ENCODE data around the gene PDP2. TPM values are rescaled to one million over a fixed set of nuclear protein-coding genes. Genes with fewer than 3 reads are reported as not detected.

PDP2 gene
- total and polyA plus RNA-seq, 10 of the 15 experiments (the other 5 are each of a cell fraction or from before 2014, with no cell fraction given): 1.9 to 31.1 (median 6.2) TPM

- TF ChIP-seq ZNF207 (IDR thresholded peaks at IDR 0.05; ENCODE audit: borderline replicate concordance) (no peak), SRF (IDR thresholded peaks at IDR 0.05; ENCODE audit: low read depth in 2 of 2, low read length in 2 of 2) (no peak)
Measured at GRCh38 chr16:66940236-66940635, 59.9 kb downstream of the PDP2 start (continued).

Other genes with a start within 250 kb of the PDP2 start
Only the 7 nearest of the 13 such genes appear.
- 0.60 TPM in 1 of 2 replicates, not detected in the other for gene TERB1, start 78.9 kb upstream of the PDP2 start, total RNA-seq (2014; rRNA removed)
- gene TERB1, start 78.9 kb upstream of the PDP2 start, total RNA-seq (2014; rRNA removed; fragmentation: Illumina TruSeq; extraction: Trizol): not detected in 2 replicates
- 0.10 TPM in 1 of 2 replicates, not detected in the other for gene TERB1, start 78.9 kb upstream of the PDP2 start, total RNA-seq (2021)
- 0.09 TPM in 1 of 2 replicates, not detected in the other for gene TERB1, start 78.9 kb upstream of the PDP2 start, polyA plus RNA-seq (2011; rRNA removed)
- 0.03 TPM in 1 of 2 replicates, not detected in the other for gene TERB1, start 78.9 kb upstream of the PDP2 start, polyA plus RNA-seq (2014; fragmentation: Illumina TruSeq; extraction: Trizol)
- not detected for gene TERB1, start 78.9 kb upstream of the PDP2 start, polyA plus RNA-seq (2014; fragmentation: Nextera tagmentation; extraction: Ambion mirVana)
- 0.06 TPM in 1 of 2 replicates, not detected in the other for gene TERB1, start 78.9 kb upstream of the PDP2 start, polyA plus RNA-seq (2014; rRNA removed)
- gene TERB1, start 78.9 kb upstream of the PDP2 start, polyA plus RNA-seq (2016; fragmentation: Nextera tagmentation; extraction: Ambion mirVana): not detected
- gene NAE1, start 49.5 kb upstream of the PDP2 start, total RNA-seq (2014; rRNA removed): 66.6 and 84.8 TPM in 2 replicates
- 72.9 and 81.4 TPM in 2 replicates for gene NAE1, start 49.5 kb upstream of the PDP2 start, total RNA-seq (2014; rRNA removed; fragmentation: Illumina TruSeq; extraction: Trizol)
- 58.7 and 65.3 TPM in 2 replicates for gene NAE1, start 49.5 kb upstream of the PDP2 start, total RNA-seq (2021)
- 80.9 and 136 TPM in 2 replicates for gene NAE1, start 49.5 kb upstream of the PDP2 start, polyA plus RNA-seq (2011; rRNA removed)
- gene NAE1, start 49.5 kb upstream of the PDP2 start, polyA plus RNA-seq (2014; fragmentation: Illumina TruSeq; extraction: Trizol): 71.2 and 84.0 TPM in 2 replicates
- 100 to 1,000 TPM in 1 of 2 experiments, 10 to 100 TPM in 1; 76.6 to 101 TPM for gene NAE1, start 49.5 kb upstream of the PDP2 start, polyA plus RNA-seq (2014; fragmentation: Nextera tagmentation; extraction: Ambion mirVana)
- gene NAE1, start 49.5 kb upstream of the PDP2 start, polyA plus RNA-seq (2014; rRNA removed): 59.6 and 70.4 TPM in 2 replicates
- gene NAE1, start 49.5 kb upstream of the PDP2 start, polyA plus RNA-seq (2016; fragmentation: Nextera tagmentation; extraction: Ambion mirVana): 100 to 1,000 TPM; 103 to 106 TPM
- not detected in 2 replicates for gene CA7, start 36.1 kb upstream of the PDP2 start, total RNA-seq (2014; rRNA removed)
- gene CA7, start 36.1 kb upstream of the PDP2 start, total RNA-seq (2014; rRNA removed; fragmentation: Illumina TruSeq; extraction: Trizol): not detected in 2 replicates
- gene CA7, start 36.1 kb upstream of the PDP2 start, total RNA-seq (2021): not detected in 2 replicates
- gene CA7, start 36.1 kb upstream of the PDP2 start, polyA plus RNA-seq (2011; rRNA removed): not detected in 2 replicates
- not detected in 2 replicates for gene CA7, start 36.1 kb upstream of the PDP2 start, polyA plus RNA-seq (2014; fragmentation: Illumina TruSeq; extraction: Trizol)
- gene CA7, start 36.1 kb upstream of the PDP2 start, polyA plus RNA-seq (2014; fragmentation: Nextera tagmentation; extraction: Ambion mirVana): under 1 TPM in 1 of 2 experiments, not detected in 1; 0.04 TPM
- 0.05 TPM in 1 of 2 replicates, not detected in the other for gene CA7, start 36.1 kb upstream of the PDP2 start, polyA plus RNA-seq (2014; rRNA removed)
- gene CA7, start 36.1 kb upstream of the PDP2 start, polyA plus RNA-seq (2016; fragmentation: Nextera tagmentation; extraction: Ambion mirVana): not detected
- not detected in 2 replicates for gene CDH16, start 38.4 kb downstream of the PDP2 start, total RNA-seq (2014; rRNA removed)
- gene CDH16, start 38.4 kb downstream of the PDP2 start, total RNA-seq (2014; rRNA removed; fragmentation: Illumina TruSeq; extraction: Trizol): not detected in 2 replicates
- not detected in 2 replicates for gene CDH16, start 38.4 kb downstream of the PDP2 start, total RNA-seq (2021)
- 0.05 TPM in 1 of 2 replicates, not detected in the other for gene CDH16, start 38.4 kb downstream of the PDP2 start, polyA plus RNA-seq (2011; rRNA removed)
- not detected in 2 replicates for gene CDH16, start 38.4 kb downstream of the PDP2 start, polyA plus RNA-seq (2014; fragmentation: Illumina TruSeq; extraction: Trizol)
- gene CDH16, start 38.4 kb downstream of the PDP2 start, polyA plus RNA-seq (2014; fragmentation: Nextera tagmentation; extraction: Ambion mirVana): not detected
- gene CDH16, start 38.4 kb downstream of the PDP2 start, polyA plus RNA-seq (2014; rRNA removed): not detected in 2 replicates
- not detected for gene CDH16, start 38.4 kb downstream of the PDP2 start, polyA plus RNA-seq (2016; fragmentation: Nextera tagmentation; extraction: Ambion mirVana)
- 6.5 and 8.5 TPM in 2 replicates for gene RRAD, start 45.0 kb downstream of the PDP2 start, total RNA-seq (2014; rRNA removed)
- 1.5 and 1.7 TPM in 2 replicates for gene RRAD, start 45.0 kb downstream of the PDP2 start, total RNA-seq (2014; rRNA removed; fragmentation: Illumina TruSeq; extraction: Trizol)
- gene RRAD, start 45.0 kb downstream of the PDP2 start, total RNA-seq (2021): 4.0 and 4.6 TPM in 2 replicates
- gene RRAD, start 45.0 kb downstream of the PDP2 start, polyA plus RNA-seq (2011; rRNA removed): 0.75 and 2.6 TPM in 2 replicates
- gene RRAD, start 45.0 kb downstream of the PDP2 start, polyA plus RNA-seq (2014; fragmentation: Illumina TruSeq; extraction: Trizol): 0.41 TPM in 1 of 2 replicates, not detected in the other
- gene RRAD, start 45.0 kb downstream of the PDP2 start, polyA plus RNA-seq (2014; fragmentation: Nextera tagmentation; extraction: Ambion mirVana): under 1 TPM; 0.11 to 0.64 TPM
- gene RRAD, start 45.0 kb downstream of the PDP2 start, polyA plus RNA-seq (2014; rRNA removed): 5.7 and 8.9 TPM in 2 replicates
- 1 to 10 TPM; 3.0 to 8.3 TPM for gene RRAD, start 45.0 kb downstream of the PDP2 start, polyA plus RNA-seq (2016; fragmentation: Nextera tagmentation; extraction: Ambion mirVana)
- 141 and 156 TPM in 2 replicates for gene CIAO2B, start 53.9 kb downstream of the PDP2 start, total RNA-seq (2014; rRNA removed)
- 69.3 and 77.2 TPM in 2 replicates for gene CIAO2B, start 53.9 kb downstream of the PDP2 start, total RNA-seq (2014; rRNA removed; fragmentation: Illumina TruSeq; extraction: Trizol)
- 76.4 and 81.3 TPM in 2 replicates for gene CIAO2B, start 53.9 kb downstream of the PDP2 start, total RNA-seq (2021)
- gene CIAO2B, start 53.9 kb downstream of the PDP2 start, polyA plus RNA-seq (2011; rRNA removed): 108 and 182 TPM in 2 replicates
- gene CIAO2B, start 53.9 kb downstream of the PDP2 start, polyA plus RNA-seq (2014; fragmentation: Illumina TruSeq; extraction: Trizol): 41.2 and 86.9 TPM in 2 replicates
- gene CIAO2B, start 53.9 kb downstream of the PDP2 start, polyA plus RNA-seq (2014; fragmentation: Nextera tagmentation; extraction: Ambion mirVana): 100 to 1,000 TPM; 101 to 120 TPM
- gene CIAO2B, start 53.9 kb downstream of the PDP2 start, polyA plus RNA-seq (2014; rRNA removed): 198 and 225 TPM in 2 replicates
- 100 to 1,000 TPM; 226 to 241 TPM for gene CIAO2B, start 53.9 kb downstream of the PDP2 start, polyA plus RNA-seq (2016; fragmentation: Nextera tagmentation; extraction: Ambion mirVana)
- 31.1 and 33.7 TPM in 2 replicates for gene CES2, start 55.0 kb downstream of the PDP2 start, total RNA-seq (2014; rRNA removed)
- gene CES2, start 55.0 kb downstream of the PDP2 start, total RNA-seq (2014; rRNA removed; fragmentation: Illumina TruSeq; extraction: Trizol): 15.1 and 17.0 TPM in 2 replicates
- 26.9 and 33.2 TPM in 2 replicates for gene CES2, start 55.0 kb downstream of the PDP2 start, total RNA-seq (2021)
- 9.8 and 14.1 TPM in 2 replicates for gene CES2, start 55.0 kb downstream of the PDP2 start, polyA plus RNA-seq (2011; rRNA removed)
- gene CES2, start 55.0 kb downstream of the PDP2 start, polyA plus RNA-seq (2014; fragmentation: Illumina TruSeq; extraction: Trizol): 16.6 and 19.6 TPM in 2 replicates
- gene CES2, start 55.0 kb downstream of the PDP2 start, polyA plus RNA-seq (2014; fragmentation: Nextera tagmentation; extraction: Ambion mirVana): 1 to 10 TPM; 1.6 to 2.4 TPM
- 24.0 and 28.8 TPM in 2 replicates for gene CES2, start 55.0 kb downstream of the PDP2 start, polyA plus RNA-seq (2014; rRNA removed)
- gene CES2, start 55.0 kb downstream of the PDP2 start, polyA plus RNA-seq (2016; fragmentation: Nextera tagmentation; extraction: Ambion mirVana): 10 to 100 TPM; 22.5 to 25.1 TPM

Measured in GM12878 (cell line).